GM19463 (cell line): Measurements from ENCODE around the gene ITPKC.

Source experiments
- ATAC-seq: cut with Tn5 transposase; IDR thresholded peaks from one replicate; pipeline ENCODE4 v1.9.1; 2021; ENCODE audit warnings: mild to moderate bottlenecking, moderate library complexity; ENCODE audit not compliant: unreplicated experiment

ITPKC gene

DNA sequence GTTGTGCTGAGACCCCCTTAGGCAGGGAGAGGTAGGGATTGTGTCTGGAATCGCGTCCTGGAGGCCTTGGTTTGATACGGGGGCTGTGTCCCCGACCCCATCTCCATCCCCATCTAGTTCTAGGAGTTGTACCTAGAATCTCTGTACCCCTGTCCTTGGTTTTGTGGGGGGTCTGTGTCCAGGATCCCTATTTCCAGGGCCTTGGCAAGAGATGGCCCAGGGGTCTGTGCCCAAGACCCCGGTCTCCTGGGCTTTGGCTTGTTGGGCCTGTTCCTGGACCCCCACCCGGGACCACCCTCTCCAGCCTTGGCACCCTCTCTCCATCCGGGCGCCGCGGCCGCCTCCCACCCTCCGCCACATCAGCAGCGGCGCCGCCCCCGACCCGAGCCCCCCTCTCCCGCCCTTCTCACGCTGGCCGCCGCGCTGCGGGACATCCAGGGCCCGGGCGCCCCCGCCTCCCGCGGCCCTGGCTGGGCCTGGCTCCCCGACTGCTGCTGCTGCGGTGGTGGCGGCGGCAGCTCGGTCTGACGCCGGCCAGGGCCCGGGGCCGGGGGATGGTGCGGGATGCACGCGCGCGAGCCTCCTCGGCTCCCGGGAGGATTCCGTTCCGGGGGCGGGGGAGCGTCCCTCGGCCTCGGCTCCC is 26.7 kb upstream of the ITPKC start, which contains the start of gene NUMBL:
NUMBL (minus strand) TSS at position 602 of the 643 bp plus-strand sequence; CDS start at position 434, 168 bp downstream.
- ATAC-seq: no peak

DNA sequence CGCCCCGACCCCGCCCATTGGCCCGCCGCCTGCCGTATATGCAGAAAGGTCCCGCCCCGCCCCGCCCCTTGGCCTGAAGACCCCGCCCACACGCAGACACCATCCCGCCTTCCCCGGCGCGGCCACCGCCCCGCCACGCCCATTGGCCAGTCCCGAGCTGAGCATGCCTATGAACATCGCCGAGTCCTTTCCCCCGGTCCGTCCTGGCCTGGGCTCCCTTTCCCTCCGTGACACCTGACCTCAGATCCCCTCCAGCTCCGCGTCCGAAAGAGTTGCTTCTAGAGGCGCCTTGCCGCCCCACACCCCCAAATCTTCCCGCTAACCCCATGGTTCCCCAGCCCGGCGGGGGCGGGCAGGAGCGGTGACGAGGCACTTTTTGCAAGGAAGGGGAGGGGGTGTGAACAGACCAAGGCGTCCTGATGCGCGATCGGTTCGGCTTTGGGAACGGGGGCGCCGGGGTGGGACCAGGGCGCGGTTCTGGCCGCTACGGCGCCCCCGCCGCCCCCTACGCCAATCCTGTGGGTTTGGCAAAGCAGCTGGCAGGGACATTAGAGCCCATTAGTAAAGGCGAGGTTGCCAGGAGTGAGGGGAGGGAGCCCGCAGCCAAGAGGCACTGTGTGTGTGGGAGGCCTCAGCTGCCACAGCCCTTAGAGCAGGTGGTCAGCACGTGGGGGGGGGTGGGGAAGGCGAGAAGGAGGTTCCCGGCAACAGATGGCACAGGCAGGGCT is 26.1 kb upstream of the ITPKC start:
- ATAC-seq: no peak

DNA sequence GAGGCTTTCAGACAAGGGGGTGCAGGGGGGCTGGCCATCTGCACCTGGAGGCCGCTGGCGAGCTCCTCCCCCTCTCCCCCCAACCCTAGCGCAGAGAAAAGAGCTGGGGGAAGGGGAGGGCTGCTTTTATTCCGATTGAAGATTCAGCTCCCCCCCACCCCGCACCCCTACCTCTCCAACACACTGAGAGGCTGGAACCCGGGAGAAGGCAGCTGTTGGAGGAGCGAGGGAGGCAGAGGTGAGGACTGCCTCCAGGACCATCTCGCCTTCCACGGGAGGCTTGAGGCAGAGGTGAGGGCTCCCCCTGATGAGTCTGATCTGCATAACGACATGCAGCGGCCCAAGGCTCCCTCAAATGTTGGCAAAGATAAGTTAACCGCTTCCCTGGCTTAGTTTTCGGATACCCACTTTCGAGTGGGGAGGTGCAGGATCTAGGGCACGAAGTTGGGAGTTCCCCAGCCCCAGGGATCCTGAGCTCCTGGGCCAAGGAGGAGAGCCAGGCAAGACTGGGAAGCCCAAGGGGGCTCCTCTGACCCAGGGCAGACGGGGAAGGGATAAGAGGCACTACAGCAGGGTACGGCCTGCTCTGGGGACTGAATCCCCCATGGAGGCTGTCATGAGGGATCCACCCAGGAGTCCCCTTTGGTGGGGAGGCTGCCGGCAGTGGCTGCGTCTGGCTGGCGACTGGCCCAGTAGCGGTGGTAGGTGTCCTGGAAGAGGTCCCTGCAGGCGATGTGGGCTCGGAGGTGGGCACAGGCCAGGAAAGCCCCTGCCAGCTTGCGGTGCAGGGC is 25.3 kb upstream of the ITPKC start:
- ATAC-seq: no peak

DNA sequence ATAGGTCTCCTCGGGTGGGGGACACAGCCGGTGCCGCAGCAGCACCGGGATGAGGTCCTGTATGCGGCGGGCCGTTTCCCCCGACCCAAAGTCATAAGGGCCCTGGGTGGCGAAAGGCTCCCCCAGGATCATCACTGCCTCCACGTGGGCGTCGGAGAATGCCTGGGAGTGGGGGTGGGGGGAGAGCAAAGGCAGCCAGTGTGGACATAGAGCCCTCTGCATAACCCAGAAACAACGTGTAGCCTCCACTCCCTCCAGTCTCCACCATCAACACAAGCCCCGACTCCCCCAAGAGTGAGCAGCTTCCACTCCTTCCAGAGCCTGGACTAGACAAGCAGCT is 24.7 kb upstream of the ITPKC start:
- ATAC-seq: no peak

DNA sequence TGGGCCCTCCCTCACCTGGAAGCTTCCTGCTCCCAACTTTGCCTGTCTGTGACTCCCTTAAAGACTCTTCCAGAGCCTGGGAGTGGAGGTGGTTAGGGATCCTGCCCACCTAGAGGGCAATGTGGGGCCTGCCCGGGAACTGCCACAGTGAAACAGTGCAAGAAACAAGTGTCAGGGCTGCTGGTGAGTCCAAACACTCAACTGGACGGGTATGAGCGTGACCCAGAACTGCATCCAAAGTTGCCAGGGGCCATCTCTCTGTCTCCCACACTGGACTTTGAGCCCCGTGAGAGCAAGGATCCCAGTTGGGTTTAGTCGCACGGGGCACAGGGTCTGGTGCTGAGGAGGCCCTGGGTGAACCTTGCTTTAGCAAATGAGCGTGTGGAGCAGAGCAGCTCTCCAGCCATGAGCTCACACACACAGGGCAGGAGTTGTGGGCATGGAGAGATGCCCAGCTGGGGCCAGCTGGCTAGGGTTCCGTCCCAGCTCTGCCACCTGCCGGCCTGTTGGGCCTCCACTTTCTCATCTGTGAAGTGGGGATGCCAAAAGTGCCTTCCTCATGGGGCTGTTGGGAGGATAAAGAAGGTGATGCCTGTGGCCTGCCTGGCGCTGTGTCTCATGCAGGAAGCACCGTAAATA is 23.6 kb upstream of the ITPKC start:
- no peak for ATAC-seq

DNA sequence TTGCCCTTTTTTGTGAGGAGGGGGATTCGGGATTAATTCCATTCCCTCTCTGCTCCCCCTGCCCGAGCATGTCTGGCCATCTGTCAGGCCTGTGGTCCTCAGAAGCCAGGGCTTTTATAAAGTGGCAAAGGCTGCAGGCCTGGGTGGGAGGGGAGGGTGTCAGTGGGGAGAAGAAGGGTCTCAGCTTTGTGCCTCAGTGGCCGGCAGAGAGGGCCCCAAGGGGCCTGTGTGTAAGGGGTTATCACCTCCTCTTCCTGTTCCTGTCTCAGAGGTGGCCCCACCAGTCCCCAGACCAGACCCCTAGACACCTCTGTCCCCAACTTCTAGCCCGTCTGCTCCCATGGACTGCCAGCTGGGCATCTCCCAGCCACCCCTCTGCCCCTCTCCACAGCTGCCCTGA is 23.0 kb upstream of the ITPKC start:
- ATAC-seq: no peak

DNA sequence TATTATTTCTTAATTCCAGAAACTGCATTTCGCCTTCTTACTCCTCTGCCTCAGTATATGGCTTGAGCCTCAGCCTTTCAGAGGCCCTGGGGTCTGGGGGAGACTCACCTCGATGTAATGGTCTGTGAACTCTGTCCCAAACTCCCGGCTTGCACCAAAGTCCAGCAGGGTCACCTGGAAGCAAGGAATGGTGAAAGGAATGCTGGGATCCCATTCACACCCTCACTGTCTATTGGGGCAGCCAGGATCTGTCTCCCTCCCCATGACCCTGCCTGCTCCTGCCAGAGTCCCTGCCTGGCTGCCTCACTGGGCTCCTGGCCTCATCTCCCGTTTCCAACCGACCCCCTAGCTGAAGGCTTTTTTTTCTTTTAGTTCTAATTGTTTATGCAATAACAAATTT is 21.0 kb upstream of the ITPKC start:
- ATAC-seq: no peak

DNA sequence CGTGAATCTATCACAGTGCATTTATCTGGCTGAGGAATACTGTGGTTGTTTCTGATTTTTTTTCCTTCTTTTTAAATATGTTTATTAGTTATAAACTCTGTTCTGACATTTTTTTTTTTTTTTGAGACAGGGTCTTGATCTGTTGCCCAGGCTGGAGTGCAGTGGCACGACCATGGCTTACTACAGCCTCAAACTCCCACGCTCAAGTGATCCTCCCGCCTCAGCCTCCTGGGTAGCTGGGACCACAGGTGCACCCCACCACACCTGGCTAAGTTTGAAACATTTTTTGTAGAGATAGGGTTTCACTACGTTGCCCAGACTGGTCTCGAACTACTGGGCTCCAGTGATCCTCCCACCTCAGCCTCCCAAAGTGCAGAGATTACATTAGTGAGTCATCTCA is 19.9 kb upstream of the ITPKC start:
- ATAC-seq: no peak

DNA sequence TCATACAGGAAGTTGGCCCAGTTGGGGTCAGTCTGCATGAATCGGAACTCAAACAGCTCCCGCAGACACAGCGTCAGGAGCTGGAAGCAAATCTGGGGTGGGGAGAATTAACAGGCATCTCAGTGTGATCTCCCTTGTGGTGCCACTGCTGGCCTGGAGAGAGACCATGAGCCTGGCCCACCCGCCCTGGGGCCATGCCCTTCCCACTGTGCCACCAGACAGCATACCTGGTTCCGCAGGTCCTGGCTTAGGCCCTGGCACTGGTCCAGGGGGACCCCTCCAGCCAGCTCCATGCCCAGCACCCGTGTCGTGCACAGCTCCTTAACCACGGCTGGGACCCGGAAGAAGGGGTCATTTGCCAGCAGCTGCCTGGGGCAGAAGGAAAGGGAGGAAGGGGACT is 16.8 kb upstream of the ITPKC start:
- ATAC-seq: no peak

DNA sequence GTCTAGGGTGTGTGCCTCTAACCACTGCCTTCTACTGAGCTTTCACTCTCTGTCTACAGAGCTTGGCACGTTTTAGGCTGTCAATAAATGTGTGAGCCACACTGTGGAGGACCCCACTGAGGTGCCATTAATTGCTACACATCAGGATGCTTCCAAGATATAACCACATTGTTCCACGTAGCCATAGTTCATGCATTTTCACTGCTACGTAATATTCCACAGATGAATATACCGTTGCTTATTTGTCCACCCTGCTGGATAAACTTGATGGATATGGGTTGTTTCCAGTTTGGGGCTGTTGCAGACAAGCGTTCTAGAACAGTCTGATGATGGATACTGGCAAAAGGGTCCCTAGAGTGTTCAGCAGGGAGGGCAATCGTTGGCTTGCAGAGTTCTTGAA is 15.2 kb upstream of the ITPKC start:
- ATAC-seq: no peak

DNA sequence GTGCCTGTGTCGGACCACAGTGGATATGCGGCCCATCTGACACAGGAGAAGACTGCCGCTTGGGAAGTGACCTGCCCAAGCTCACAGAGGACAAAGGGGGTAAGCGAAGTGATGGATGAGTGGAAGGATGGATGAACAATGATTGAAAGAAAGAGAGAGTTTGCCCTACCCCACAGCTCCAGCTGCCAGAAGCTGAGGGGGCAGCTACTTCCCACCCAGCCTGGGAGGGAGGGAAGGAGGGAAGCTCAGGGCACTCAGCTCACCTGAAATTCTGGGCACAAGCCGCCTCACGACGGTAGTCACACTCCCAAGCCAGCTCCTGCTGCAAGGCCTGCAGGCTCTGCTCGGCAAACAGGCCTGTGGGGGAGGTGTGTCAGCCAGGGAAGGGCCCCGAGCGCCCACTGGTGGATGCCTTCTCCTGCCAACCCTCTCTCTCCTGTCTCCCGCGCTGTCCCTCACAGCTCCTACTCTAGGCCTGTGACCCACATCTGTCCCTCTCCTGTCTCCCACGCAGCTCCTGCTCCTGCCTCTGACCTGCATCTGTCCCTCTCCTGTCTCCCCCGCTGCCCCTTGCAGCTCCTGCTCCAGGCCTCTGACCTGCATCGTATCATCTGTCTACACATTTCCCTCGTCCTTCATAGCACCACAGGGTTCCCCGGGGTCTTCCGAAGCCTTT is 14.4 kb upstream of the ITPKC start:
- no peak for ATAC-seq

DNA sequence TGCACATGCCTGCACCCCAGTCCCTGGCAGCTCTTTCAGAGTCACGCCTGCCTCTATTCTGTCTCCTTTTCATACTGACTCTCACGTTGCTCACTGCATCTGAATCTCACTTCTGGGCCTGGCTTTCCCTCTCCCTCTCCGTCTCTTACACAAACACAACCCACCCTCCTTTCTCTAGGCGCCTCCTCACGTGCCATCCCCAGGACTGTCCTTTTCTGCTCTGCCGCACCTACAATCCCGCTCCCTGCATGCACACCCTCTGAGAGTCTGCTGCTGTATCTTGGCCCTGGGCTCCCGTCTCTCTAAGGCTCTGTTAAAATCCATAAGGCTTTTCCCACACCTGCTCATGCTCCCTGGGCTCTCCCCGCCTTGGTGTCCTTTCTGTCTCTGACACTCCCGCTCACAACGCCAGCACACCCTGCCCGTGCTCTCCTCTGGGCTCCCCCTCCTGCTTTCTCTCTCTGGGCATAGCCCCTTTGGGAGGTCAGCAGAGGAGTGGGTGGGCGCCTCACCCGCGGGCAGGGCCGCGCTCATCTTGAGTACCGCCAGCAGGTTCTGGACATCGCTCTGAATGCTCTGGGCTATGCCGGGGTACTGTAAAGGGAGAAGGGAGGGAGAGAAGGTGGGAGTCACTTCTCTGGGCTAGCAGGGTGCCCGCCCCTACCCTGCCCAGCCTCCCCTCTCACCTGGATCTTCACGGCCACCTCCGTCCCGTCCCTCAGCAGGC is 13.7 kb upstream of the ITPKC start:
- ATAC-seq: no peak

DNA sequence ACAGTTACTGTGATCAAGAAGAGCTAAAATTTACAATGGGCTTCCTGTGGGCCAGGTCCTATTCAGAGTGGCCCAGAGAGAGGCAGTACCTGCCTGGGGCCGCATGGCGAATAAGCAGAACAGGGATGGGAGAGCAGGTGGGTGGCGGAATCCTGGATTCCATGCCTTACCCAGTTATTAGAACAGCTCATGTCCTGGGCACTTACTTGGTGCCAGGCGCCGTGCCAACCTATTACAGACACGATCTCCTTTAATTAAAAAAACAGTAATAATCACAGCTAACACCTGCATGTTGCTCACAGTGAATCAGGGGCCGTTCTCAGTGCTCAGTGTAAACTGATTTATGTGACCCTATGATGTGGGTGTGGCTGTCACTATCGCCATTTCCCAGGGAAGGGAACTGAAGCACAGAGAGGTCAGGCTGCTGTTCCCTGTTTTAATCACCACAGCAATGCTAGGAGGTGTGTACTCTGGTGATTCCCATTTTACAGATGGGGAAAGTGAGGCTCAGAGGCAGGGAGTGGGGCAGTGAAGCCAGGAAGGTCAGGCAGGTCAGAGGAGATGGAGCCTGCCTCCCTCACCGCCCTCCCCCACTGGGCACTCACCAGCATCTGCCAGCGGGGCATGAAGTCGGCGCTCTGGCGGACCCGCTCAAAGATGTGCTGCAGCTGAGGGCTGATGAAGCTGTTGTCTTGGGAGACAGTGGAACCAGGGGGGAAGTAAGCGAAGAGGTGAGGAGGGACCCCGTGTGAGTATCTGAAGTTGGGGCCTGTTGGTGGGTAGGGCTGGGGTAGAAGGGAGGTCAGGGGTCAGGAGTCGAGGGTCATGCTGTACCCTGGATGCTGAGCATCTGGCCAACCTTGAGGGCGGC is 12.2 kb upstream of the ITPKC start:
- ATAC-seq: no peak

DNA sequence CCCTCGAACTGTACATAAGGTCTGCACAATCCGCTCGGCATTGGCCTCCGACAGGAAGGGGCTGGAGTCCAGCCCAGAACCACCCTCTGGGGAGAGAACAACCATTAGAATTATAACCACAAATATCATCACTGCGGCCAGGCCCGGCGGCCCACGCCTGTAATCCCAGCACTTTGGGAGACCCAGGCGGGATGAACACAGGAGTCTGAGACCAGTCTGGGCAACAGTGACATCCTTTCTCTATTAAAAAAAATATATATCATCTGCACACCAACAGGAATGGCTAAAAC is 11.6 kb upstream of the ITPKC start:
- ATAC-seq: no peak

DNA sequence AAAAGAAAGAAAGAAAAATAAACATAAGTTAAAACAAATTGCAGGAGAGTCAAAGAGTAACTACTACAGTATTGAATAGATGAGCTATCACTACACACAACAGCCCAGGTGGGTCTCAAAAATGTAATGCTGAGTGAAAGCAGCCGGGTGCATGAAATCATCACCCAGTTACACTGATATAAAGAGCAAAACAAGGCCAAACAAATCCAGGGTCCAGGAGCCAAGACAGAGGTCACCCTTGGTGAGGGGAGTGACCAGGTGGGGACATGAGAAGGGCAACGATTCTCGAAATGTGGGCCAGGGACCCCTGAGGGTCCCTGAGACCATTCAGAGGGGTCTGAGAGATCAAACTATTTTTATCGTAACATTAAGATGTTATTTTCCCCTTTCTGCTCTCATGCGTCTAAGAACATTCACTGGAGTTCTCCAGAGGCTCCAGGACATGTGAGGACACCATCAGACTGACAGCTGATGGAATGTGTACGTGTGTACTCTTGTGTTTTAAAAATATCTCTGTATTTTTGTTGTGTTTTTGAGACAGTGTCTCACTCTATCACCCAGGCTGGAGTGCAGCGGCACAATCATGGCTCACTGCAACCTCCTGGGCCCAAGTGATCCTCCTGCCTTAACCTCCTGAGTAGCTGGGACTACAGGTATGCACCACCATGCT is 10.8 kb upstream of the ITPKC start:
- no peak for ATAC-seq

DNA sequence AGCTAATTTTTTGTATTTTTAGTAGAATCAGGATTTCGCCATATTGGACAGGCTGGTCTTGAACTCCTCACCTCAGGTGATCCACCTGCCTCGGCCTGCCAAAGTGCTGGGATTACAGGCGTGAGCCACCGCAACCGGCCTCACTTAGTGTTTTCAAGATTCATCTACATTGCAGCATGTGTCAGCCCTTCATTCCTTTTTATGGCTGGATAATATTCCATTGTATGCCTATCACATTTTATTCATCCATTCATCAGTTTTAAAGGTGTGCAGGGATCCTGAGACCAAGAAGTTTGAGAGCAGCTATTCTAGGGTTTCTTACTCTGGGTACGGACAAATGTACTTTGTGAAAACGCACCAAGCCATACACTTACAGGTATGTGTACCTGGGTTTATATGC is 9.3 kb upstream of the ITPKC start:
- no peak for ATAC-seq

DNA sequence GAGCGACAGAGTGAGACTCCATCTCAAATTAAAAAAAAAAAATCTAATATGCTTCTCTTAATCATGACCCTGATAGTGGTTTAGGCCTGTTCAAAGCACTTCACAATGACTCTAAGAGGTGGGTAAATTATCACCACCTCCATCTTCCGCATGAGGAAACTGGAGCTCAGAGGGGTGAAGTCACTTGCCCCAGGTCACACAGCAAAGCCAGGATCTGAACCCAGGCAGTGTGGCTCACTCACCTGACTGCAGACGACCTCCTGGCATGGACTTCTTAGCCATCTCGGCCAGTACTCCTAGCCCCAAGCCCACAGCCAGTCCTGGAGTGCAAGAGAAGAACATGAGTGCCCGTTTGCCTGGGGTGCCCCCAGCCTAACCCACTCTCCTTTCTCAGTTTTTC is 7.1 kb upstream of the ITPKC start:
- no peak for ATAC-seq

DNA sequence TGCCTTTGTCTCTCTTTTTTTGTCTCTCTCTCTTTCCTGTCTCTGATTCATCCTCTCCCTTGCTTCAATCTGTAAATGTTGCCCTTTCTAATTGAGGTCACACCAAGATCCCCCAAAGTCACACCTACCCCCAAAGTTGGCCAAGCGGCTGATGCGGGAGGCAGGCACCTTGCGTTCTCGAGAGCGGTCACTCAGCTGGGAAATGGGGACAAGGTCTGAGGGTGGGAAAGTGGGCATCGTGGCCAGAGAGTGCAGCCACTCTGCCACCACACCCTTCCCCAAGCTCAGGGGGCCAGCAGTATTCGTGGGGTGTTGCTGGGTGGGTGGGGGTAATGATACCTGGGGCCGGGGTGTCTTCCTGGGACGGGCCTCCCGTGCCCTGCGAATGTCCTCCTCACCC is 3.0 kb upstream of the ITPKC start:
- no peak for ATAC-seq
